Neural progenitor cell (in vitro differentiated cells): ENCODE measurements around the gene MFSD12. TPM values are rescaled to one million over a fixed set of nuclear protein-coding genes. Genes with fewer than 3 reads are reported as not detected.
"Not testable (repeated sequence)": the region's sequence is repeated elsewhere in the genome, so short reads cannot be mapped to it uniquely, and the experiment has no call there.

Source experiments
- DNase-seq: peaks from one replicate; pipeline ENCODE4 v3.0.0-alpha.2; 2016; ENCODE audit warnings: low spot score
- H2AFZ ChIP-seq: fragments of 200-600 bp; sonication (generic); replicated peaks from 2 replicates; pipeline ENCODE4 v1.6.1; 2016; ENCODE audit warnings: antibody characterized with exemption
- H3F3A ChIP-seq: fragments of 200-600 bp; sonication (generic); 2 replicates; pipeline ENCODE4 v1.6.1; 2016; ENCODE audit warnings: antibody characterized with exemption, low read depth
- H3K27ac ChIP-seq: fragments of 200-600 bp; sonication (generic); 2 replicates; pipeline ENCODE4 v1.5.1; 2016; ENCODE audit warnings: mild to moderate bottlenecking
- H3K27me3 ChIP-seq: fragments of 200-600 bp; sonication (generic); 2 replicates; pipeline ENCODE4 v1.6.1; 2016; ENCODE audit warnings: mild to moderate bottlenecking, moderate library complexity
- H3K36me3 ChIP-seq: fragments of 200-600 bp; sonication (generic); 2 replicates; pipeline ENCODE4 v1.5.1; 2016
- H3K4me1 ChIP-seq: fragments of 200-600 bp; sonication (generic); 2 replicates; pipeline ENCODE4 v1.6.1; 2016; ENCODE audit warnings: mixed run types
- H3K4me2 ChIP-seq: fragments of 200-600 bp; sonication (generic); 2 replicates; pipeline ENCODE4 v1.6.1; 2016
- H3K4me3 ChIP-seq: fragments of 200-600 bp; sonication (generic); 2 replicates; pipeline ENCODE4 v1.5.1; 2016
- H3K79me2 ChIP-seq: fragments of 200-600 bp; sonication (generic); 2 replicates; pipeline ENCODE4 v1.6.1; 2016; ENCODE audit warnings: low read depth
- H3K9ac ChIP-seq: fragments of 200-600 bp; sonication (generic); 2 replicates; pipeline ENCODE4 v1.6.1; 2016
- H3K9me3 ChIP-seq: fragments of 200-600 bp; sonication (generic); 2 replicates; pipeline ENCODE4 v1.5.1; 2016; ENCODE audit warnings: low read depth
- H4K20me1 ChIP-seq: fragments of 200-600 bp; sonication (generic); 2 replicates; pipeline ENCODE4 v1.6.1; 2016; ENCODE audit warnings: low read depth
- H3K27ac Mint-ChIP-seq: 3 replicates; pipeline ENCODE4 v1.8.0; 2021; ENCODE audit warnings: mixed read lengths
- H3K27me3 Mint-ChIP-seq: 2 replicates; pipeline ENCODE4 v1.8.0; 2022; ENCODE audit warnings: low read depth, mild to moderate bottlenecking, inconsistent platforms, moderate library complexity, mixed read lengths; ENCODE audit not compliant: insufficient read depth
- H3K36me3 Mint-ChIP-seq: 3 replicates; pipeline ENCODE4 v1.8.0; 2021; ENCODE audit warnings: mixed read lengths
- H3K4me1 Mint-ChIP-seq: 3 replicates; pipeline ENCODE4 v1.8.0; 2021; ENCODE audit warnings: mixed read lengths
- H3K4me3 Mint-ChIP-seq: 3 replicates; pipeline ENCODE4 v1.8.0; 2021; ENCODE audit warnings: mild to moderate bottlenecking, moderate library complexity, mixed read lengths
- H3K9me3 Mint-ChIP-seq: 3 replicates; pipeline ENCODE4 v1.8.0; 2020; ENCODE audit warnings: mixed read lengths
- CTCF ChIP-seq: fragments of 200-600 bp; sonication (generic); IDR thresholded peaks from 2 replicates; pipeline ENCODE4 v1.5.1; 2017; ENCODE audit warnings: antibody characterized with exemption, mild to moderate bottlenecking
- EZH2 ChIP-seq: fragments of 200-600 bp; sonication (generic); IDR thresholded peaks from 2 replicates; pipeline ENCODE4 v1.6.1; 2017; ENCODE audit warnings: antibody characterized with exemption, mild to moderate bottlenecking, moderate library complexity
- EZH2phosphoT487 ChIP-seq: fragments of 200-600 bp; sonication (generic); IDR thresholded peaks from 2 replicates; pipeline ENCODE4 v1.6.1; 2017; ENCODE audit warnings: antibody characterized with exemption
- total RNA-seq: library from RNA; depleted of rRNA; stranded (reverse); fragments of >200 nt; gene quantifications from 2 replicates; pipeline ENCODE4 v1.2.3, GENCODE V29; 2015; ENCODE audit warnings: low replicate concordance

The MFSD12 gene
- total RNA-seq, 1 donor from 2014 or later: 34.1 TPM

GRCh38 chr19:3508771-3509535 lies 48.4 kb downstream of the MFSD12 start:
- Histone ChIP-seq H3K4me3 (no peak overlapping the region), H3K9me3 (no peaks in the 10 kb centered on the region), H4K20me1 (peaks cover 74% of the 10 kb centered on the region), H3K4me1 (peaks cover 12% of the 10 kb centered on the region), H3K79me2 (peaks cover 76% of the 10 kb centered on the region), H3F3A (peaks cover 8% of the 10 kb centered on the region), H3K27me3 (no peaks in the 10 kb centered on the region), H3K9ac (no peak overlapping the region), H3K27ac (no peak overlapping the region), H2AFZ (no peak overlapping the region), H3K4me2 (no peak overlapping the region), H3K36me3 (no peaks in the 10 kb centered on the region)
- Mint-ChIP-seq H3K27ac (no peak overlapping the region), H3K4me1 (peaks cover 35% of the 10 kb centered on the region), H3K27me3 (peaks cover 9% of the 10 kb centered on the region), H3K4me3 (peak overlapping the region; percentile 19), H3K9me3 (no peaks in the 10 kb centered on the region), H3K36me3 (peaks cover 10% of the 10 kb centered on the region)
- no peak for TF ChIP-seq EZH2phosphoT487
- TF ChIP-seq EZH2: no peak
- no peak for TF ChIP-seq CTCF
- no peak for DNase-seq

- H3K27ac Mint-ChIP-seq: not testable (repeated sequence)
Measured at GRCh38 chr19:3508121-3508661, 49.2 kb downstream of the MFSD12 start.

GRCh38 chr19:3507371-3508120 lies 49.8 kb downstream of the MFSD12 start:
- Histone ChIP-seq H3K4me2 (peak overlapping the region; percentile 96), H3K4me1 (peaks cover 12% of the 10 kb centered on the region), H3K9me3 (no peaks in the 10 kb centered on the region), H3K36me3 (no peaks in the 10 kb centered on the region), H2AFZ (no peak overlapping the region), H3K4me3 (peak overlapping the region; percentile 99), H3K79me2 (peaks cover 62% of the 10 kb centered on the region), H3K9ac (peak overlapping the region; percentile 82), H3K27ac (no peak overlapping the region), H3F3A (peaks cover 8% of the 10 kb centered on the region), H3K27me3 (no peaks in the 10 kb centered on the region), H4K20me1 (peaks cover 60% of the 10 kb centered on the region)
- peaks cover 10% of the 10 kb centered on the region for H3K27me3 Mint-ChIP-seq
- H3K4me1 Mint-ChIP-seq: peaks cover 32% of the 10 kb centered on the region
- H3K27ac Mint-ChIP-seq: peak overlapping the region; percentile 72
- peak overlapping the region; percentile 95 for H3K4me3 Mint-ChIP-seq
- H3K9me3 Mint-ChIP-seq: no peaks in the 10 kb centered on the region
- H3K36me3 Mint-ChIP-seq: peaks cover 10% of the 10 kb centered on the region
- DNase-seq: peak; percentile 41
- no peak for TF ChIP-seq EZH2
- TF ChIP-seq EZH2phosphoT487: no peak
- TF ChIP-seq CTCF: no peak

More at GRCh38 chr19:3508121-3508661, 49.2 kb downstream of the MFSD12 start:
- H3F3A ChIP-seq, H3K9ac ChIP-seq, H3K27ac ChIP-seq, H3K36me3 Mint-ChIP-seq, H3K27me3 ChIP-seq, H3K9me3 Mint-ChIP-seq, H2AFZ ChIP-seq, H3K36me3 ChIP-seq, H3K27me3 Mint-ChIP-seq, DNase-seq, H3K9me3 ChIP-seq: not testable (repeated sequence)
- Mint-ChIP-seq H3K4me3 (peak overlapping the region; percentile 95), H3K4me1 (peaks cover 32% of the 10 kb centered on the region)
- Histone ChIP-seq H3K4me2 (peak overlapping the region; percentile 96), H3K79me2 (peaks cover 68% of the 10 kb centered on the region), H3K4me3 (peak overlapping the region; percentile 99), H3K4me1 (peaks cover 12% of the 10 kb centered on the region), H4K20me1 (peaks cover 67% of the 10 kb centered on the region)
